H9 (cell line): ENCODE data around the gene MGLL. TPM values are rescaled to one million over a fixed set of nuclear protein-coding genes. Genes with fewer than 3 reads are reported as not detected.

ENCODE experiments used
- DNase-seq: peaks from one replicate; pipeline ENCODE4 v3.0.0-alpha.2; 2017
- H2AFZ ChIP-seq: one replicate; pipeline ENCODE4 v1.6.1; 2013; ENCODE audit warnings: mild to moderate bottlenecking, low read length, control low read depth, moderate library complexity
- H2AK5ac ChIP-seq: 2 replicates; pipeline ENCODE4 v1.6.1; 2013; ENCODE audit warnings: low read length, control low read depth, mixed read lengths; ENCODE audit not compliant: insufficient read length
- H2BK120ac ChIP-seq: one replicate; pipeline ENCODE4 v1.6.1; 2013; ENCODE audit warnings: low read depth, mild to moderate bottlenecking, low read length, control low read depth, inconsistent platforms; ENCODE audit not compliant: poor library complexity, severe bottlenecking
- H2BK12ac ChIP-seq: 2 replicates; pipeline ENCODE4 v1.6.1; 2013; ENCODE audit warnings: low read length, control low read depth, mixed read lengths, low read depth; ENCODE audit not compliant: insufficient read length
- H2BK15ac ChIP-seq: 2 replicates; pipeline ENCODE4 v1.6.1; 2013; ENCODE audit warnings: low read depth, low read length, control low read depth
- H2BK20ac ChIP-seq: one replicate; pipeline ENCODE4 v1.6.1; 2013; ENCODE audit warnings: low read depth, mild to moderate bottlenecking, low read length, control low read depth, inconsistent platforms; ENCODE audit not compliant: poor library complexity, severe bottlenecking
- H2BK5ac ChIP-seq: 2 replicates; pipeline ENCODE4 v1.6.1; 2013; ENCODE audit warnings: low read length, control low read depth, mixed read lengths; ENCODE audit not compliant: insufficient read length
- H3K14ac ChIP-seq: 2 replicates; pipeline ENCODE4 v1.6.1; 2013; ENCODE audit warnings: low read length, control low read depth; ENCODE audit not compliant: insufficient read depth
- H3K18ac ChIP-seq: 2 replicates; pipeline ENCODE4 v1.6.1; 2013; ENCODE audit warnings: low read depth, mild to moderate bottlenecking, mixed read lengths, low read length, control low read depth; ENCODE audit not compliant: insufficient read length
- H3K23ac ChIP-seq: 2 replicates; pipeline ENCODE4 v1.6.1; 2013; ENCODE audit warnings: low read length, control low read depth, mixed read lengths, low read depth; ENCODE audit not compliant: insufficient read length
- H3K23me2 ChIP-seq: 2 replicates; pipeline ENCODE4 v1.6.1; 2013; ENCODE audit warnings: low read depth, mild to moderate bottlenecking, mixed read lengths, low read length, control low read depth; ENCODE audit not compliant: insufficient read length, poor library complexity, severe bottlenecking
- H3K27ac ChIP-seq: 2 replicates; pipeline ENCODE4 v1.5.1; 2013; ENCODE audit warnings: low read length, control low read depth, mixed read lengths, low read depth; ENCODE audit not compliant: insufficient read length
- H3K27me3 ChIP-seq: 2 replicates; pipeline ENCODE4 v1.6.1; 2013; ENCODE audit warnings: low read length, control low read depth, inconsistent platforms; ENCODE audit not compliant: insufficient read depth
- H3K4ac ChIP-seq: 2 replicates; pipeline ENCODE4 v1.6.1; 2013; ENCODE audit warnings: low read depth, mild to moderate bottlenecking, control low read depth, inconsistent platforms, low read length, moderate library complexity
- H3K4me1 ChIP-seq: 2 replicates; pipeline ENCODE4 v1.6.1; 2013; ENCODE audit warnings: low read length, control low read depth, inconsistent platforms; ENCODE audit not compliant: insufficient read depth
- H3K4me2 ChIP-seq: 2 replicates; pipeline ENCODE4 v1.6.1; 2013; ENCODE audit warnings: low read length, control low read depth, mixed read lengths; ENCODE audit not compliant: insufficient read length, insufficient read depth
- H3K56ac ChIP-seq: 2 replicates; pipeline ENCODE4 v1.6.1; 2013; ENCODE audit warnings: low read depth, mild to moderate bottlenecking, mixed read lengths, low read length, control low read depth; ENCODE audit not compliant: insufficient read length
- H3K79me1 ChIP-seq: 2 replicates; pipeline ENCODE4 v1.6.1; 2013; ENCODE audit warnings: low read depth, mild to moderate bottlenecking, moderate library complexity, low read length, control low read depth, inconsistent platforms; ENCODE audit not compliant: insufficient read depth, poor library complexity, severe bottlenecking
- H3K79me2 ChIP-seq: 2 replicates; pipeline ENCODE4 v1.6.1; 2013; ENCODE audit warnings: low read length, control low read depth, inconsistent platforms; ENCODE audit not compliant: insufficient read depth
- H3K9ac ChIP-seq: 2 replicates; pipeline ENCODE4 v1.6.1; 2013; ENCODE audit warnings: low read length, control low read depth, mixed read lengths; ENCODE audit not compliant: insufficient read length; ENCODE audit errors: extremely low read depth
- H3K9me3 ChIP-seq: one replicate; pipeline ENCODE4 v1.6.1; 2013; ENCODE audit warnings: low read depth, low read length, inconsistent platforms; ENCODE audit not compliant: control insufficient read depth
- H3T11ph ChIP-seq: one replicate; pipeline ENCODE4 v1.6.1; 2013; ENCODE audit warnings: mild to moderate bottlenecking, low read length, control low read depth, inconsistent platforms
- H4K20me1 ChIP-seq: one replicate; pipeline ENCODE4 v1.6.1; 2013; ENCODE audit not compliant: control insufficient read depth, insufficient read length, insufficient read depth
- H4K5ac ChIP-seq: 2 replicates; pipeline ENCODE4 v1.6.1; 2013; ENCODE audit warnings: low read depth, mild to moderate bottlenecking, mixed read lengths, low read length, control low read depth; ENCODE audit not compliant: insufficient read length
- H4K8ac ChIP-seq: replicated peaks from 2 replicates; pipeline ENCODE4 v1.6.1; 2013; ENCODE audit warnings: low read length, control low read depth, mixed read lengths, low read depth; ENCODE audit not compliant: insufficient read length
- H4K91ac ChIP-seq: 2 replicates; pipeline ENCODE4 v1.6.1; 2013; ENCODE audit warnings: low read depth, mild to moderate bottlenecking, moderate library complexity, mixed read lengths, low read length, control low read depth; ENCODE audit not compliant: insufficient read length
- H3K27ac Mint-ChIP-seq, 3 experiments: 2 replicates in 2 of 3; 3 replicates in 1 of 3; pipeline ENCODE4 v1.8.0; 2020 to 2021; ENCODE audit warnings: mixed read lengths in 3 of 3, mild to moderate bottlenecking in 1 of 3, moderate library complexity in 1 of 3
- H3K27me3 Mint-ChIP-seq: 2 replicates; pipeline ENCODE4 v1.8.0; 2021; ENCODE audit warnings: low read depth, mild to moderate bottlenecking, moderate library complexity, mixed read lengths
- H3K36me3 Mint-ChIP-seq, 3 experiments: 2 replicates in 2 of 3; 3 replicates in 1 of 3; pipeline ENCODE4 v1.8.0; 2020 to 2021; ENCODE audit warnings: low read depth in 3 of 3, mixed read lengths in 3 of 3; ENCODE audit not compliant: insufficient read depth in 1 of 3
- H3K4me1 Mint-ChIP-seq, 2 experiments: 2 replicates each; pipeline ENCODE4 v1.8.0; 2020; ENCODE audit warnings: mixed read lengths in 2 of 2
- H3K4me3 Mint-ChIP-seq, 2 experiments: 2 replicates in 1 of 2; 3 replicates in 1 of 2; pipeline ENCODE4 v1.8.0; 2020 to 2021; ENCODE audit warnings: mild to moderate bottlenecking in 2 of 2, mixed read lengths in 2 of 2, moderate library complexity in 1 of 2
- H3K9me3 Mint-ChIP-seq, 2 experiments: 2 replicates in 1 of 2; 3 replicates in 1 of 2; pipeline ENCODE4 v1.8.0; 2020; ENCODE audit warnings: mild to moderate bottlenecking in 2 of 2, mixed read lengths in 2 of 2, moderate library complexity in 1 of 2
- CTCF ChIP-seq: fragments of 200-600 bp; sonication (generic); conservative IDR thresholded peaks from 3 replicates; pipeline ENCODE4 v1.8.0; 2021; ENCODE audit warnings: antibody characterized with exemption, mild to moderate bottlenecking
- WGBS: extraction: QIAGEN DNeasy Blood & Tissue Kit; methylation state at CpG from one replicate; pipeline ENCODE4 v1.1.7; 2013; ENCODE audit warnings: missing lambda C conversion rate, low lambda C conversion rate, mixed read lengths; ENCODE audit not compliant: insufficient read length; ENCODE audit errors: extremely low coverage; 5-methylcytosine and 5-hydroxymethylcytosine counted together
- total RNA-seq: library from RNA; stranded (reverse); gene quantifications from 2 replicates; pipeline ENCODE4 v1.2.1, GENCODE V29; 2021

Gene MGLL
- total RNA-seq, 1 experiment from 2014 or later, result 0.11 TPM

GRCh38 chr3:127671523-127672428 lies 150.5 kb downstream of the MGLL start:
- H3K27ac ChIP-seq, result no peak overlapping the region
- H2BK20ac ChIP-seq, result no peak overlapping the region
- no peak overlapping the region for H4K91ac ChIP-seq
- no peak for DNase-seq
- no peak overlapping the region for H3K23ac ChIP-seq
- H2BK12ac ChIP-seq, result no peak overlapping the region
- no peak overlapping the region for H3K4ac ChIP-seq
- no peak overlapping the region for H3T11ph ChIP-seq
- TF ChIP-seq CTCF, result no peak
- no peaks in the 10 kb centered on the region for H3K27me3 ChIP-seq
- H2AK5ac ChIP-seq, result no peak overlapping the region
- no peak overlapping the region for H2BK120ac ChIP-seq
- no peaks in the 10 kb centered on the region for H3K79me1 ChIP-seq
- peak overlapping the region; percentile 45 for H3K18ac ChIP-seq
- no peaks in the 10 kb centered on the region for H3K9me3 ChIP-seq
- Mint-ChIP-seq H3K4me1 (peaks cover 10 to 12% of the 10 kb centered on the region in 2 experiments), H3K27ac (peak overlapping the region in 1 of 3 experiments; percentile 90; a peak in 2 of 7 replicates), H3K9me3 (no peaks in the 10 kb centered on the region), H3K4me3 (peak overlapping the region; percentile 76 to 80), H3K27me3 (peaks cover 7% of the 10 kb centered on the region), H3K36me3 (peaks cover 0 to 5% (median 3%) of the 10 kb centered on the region in 3 experiments; a peak in 3 of 7 replicates)
- no peak overlapping the region for H2AFZ ChIP-seq
- H4K5ac ChIP-seq, result no peak overlapping the region
- H3K9ac ChIP-seq, result peak overlapping the region; percentile 42
- H3K14ac ChIP-seq, result peak overlapping the region; percentile 85
- H2BK5ac ChIP-seq, result no peak overlapping the region
- no peak overlapping the region for H2BK15ac ChIP-seq
- H3K4me1 ChIP-seq, result no peaks in the 10 kb centered on the region
- H4K8ac ChIP-seq, result no peak overlapping the region
- H3K23me2 ChIP-seq, result peaks cover 10% of the 10 kb centered on the region
- H3K56ac ChIP-seq, result no peak overlapping the region
- whole genome bisulfite sequencing, result no CpG with 5 or more reads among the region's 44 CpGs
- no peaks in the 10 kb centered on the region for H3K79me2 ChIP-seq
- no peaks in the 10 kb centered on the region for H4K20me1 ChIP-seq
- H3K4me2 ChIP-seq, result peak overlapping the region; percentile 50
